HG03469 (cell line): ENCODE measurements around the gene RETREG1.
"Not testable (repeated sequence)": the region's sequence is repeated elsewhere in the genome, so short reads cannot be mapped to it uniquely, and the experiment has no call there.

Experiments used
- ATAC-seq: cut with Tn5 transposase; IDR thresholded peaks from one replicate; pipeline ENCODE4 v1.9.1; 2021; ENCODE audit warnings: mild to moderate bottlenecking, moderate library complexity, moderate number of reproducible peaks; ENCODE audit not compliant: unreplicated experiment

RETREG1 gene

GRCh38 chr5:16492398-16493140 is 124.2 kb downstream of the RETREG1 start:
- no peak for ATAC-seq

- ATAC-seq = no peak
These were observed 125.9 kb downstream of the RETREG1 start for GRCh38 chr5:16490911-16491310.

- ATAC-seq = peak; percentile 90
These were observed 127.4 kb downstream of the RETREG1 start for GRCh38 chr5:16489322-16489791.

GRCh38 chr5:16487456-16487855 is 129.3 kb downstream of the RETREG1 start:
- no peak for ATAC-seq

- no peak for ATAC-seq
These were observed 130.1 kb downstream of the RETREG1 start for GRCh38 chr5:16486711-16487111.

- no peak for ATAC-seq
These were observed 131.1 kb downstream of the RETREG1 start for GRCh38 chr5:16485656-16486055.

- no peak for ATAC-seq
These were observed 132.7 kb downstream of the RETREG1 start for GRCh38 chr5:16484081-16484480.

- ATAC-seq = no peak
These were observed 133.4 kb downstream of the RETREG1 start for GRCh38 chr5:16483361-16483760.

GRCh38 chr5:16482891-16483290 is 133.9 kb downstream of the RETREG1 start:
- no peak for ATAC-seq

GRCh38 chr5:16480821-16481538 is 135.8 kb downstream of the RETREG1 start:
- no peak for ATAC-seq

GRCh38 chr5:16480144-16480543 is 136.7 kb downstream of the RETREG1 start:
- no peak for ATAC-seq

- ATAC-seq = no peak
These were observed 139.3 kb downstream of the RETREG1 start for GRCh38 chr5:16477541-16477940.

GRCh38 chr5:16476417-16476816 is 140.4 kb downstream of the RETREG1 start:
- ATAC-seq = not testable (repeated sequence)

- no peak for ATAC-seq
These were observed 145.4 kb downstream of the RETREG1 start for GRCh38 chr5:16471387-16471786.

- peak; percentile 82 for ATAC-seq
These were observed 149.2 kb downstream of the RETREG1 start for GRCh38 chr5:16467363-16468219.

- ATAC-seq = peak; percentile 67
These were observed 151.0 kb downstream of the RETREG1 start, which contains the start of gene ZNF622 for GRCh38 chr5:16465544-16466432. Gene ZNF622, minus strand, starts transcription at chr5:16465800. Its CDS starts 135 bp downstream, at chr5:16465665.

- ATAC-seq = no peak
These were observed 151.9 kb downstream of the RETREG1 start for GRCh38 chr5:16464664-16465543.

GRCh38 chr5:16464231-16464630 is 152.6 kb downstream of the RETREG1 start:
- ATAC-seq = no peak

GRCh38 chr5:16461782-16462181 is 155.0 kb downstream of the RETREG1 start:
- no peak for ATAC-seq
